Lower leg skin (tissue), 4 donors: ENCODE measurements around the gene DAB1. TPM values are rescaled to one million over a fixed set of nuclear protein-coding genes. Genes with fewer than 3 reads are reported as not detected.

Source experiments
- DNase-seq, 2 donors: peaks; one replicate each; pipeline ENCODE4 v3.0.0-alpha.2; 2019; ENCODE audit warnings: low spot score in 2 of 2
- H3K4me3 ChIP-seq: fragments of 200-600 bp; sonication (generic); 2 replicates; pipeline ENCODE4 v1.5.1; 2017; ENCODE audit warnings: mild to moderate bottlenecking, low read depth; ENCODE audit not compliant: poor library complexity, severe bottlenecking
- POLR2A ChIP-seq, 2 donors: fragments of 450-650 bp; IDR thresholded peaks; one replicate each; pipeline ENCODE4 v1.6.1; 2016 to 2017; ENCODE audit warnings: antibody characterized with exemption in 2 of 2, mild to moderate bottlenecking in 1 of 2, moderate library complexity in 1 of 2
- WGBS, 2 donors: methylation state at CpG; one replicate each; pipeline ENCODE4 v1.1.5; 2018; 5-methylcytosine and 5-hydroxymethylcytosine counted together
- intact Hi-C: fragments of 100-400 bp; cut with DNase I; formaldehyde crosslinking; loops from one replicate; pipeline ENCODE4 v1.15.0; 2023; ENCODE audit warnings: low total_unique reads
- total RNA-seq, 4 donors: library from RNA; depleted of rRNA; stranded (reverse); fragments of >200 nt; gene quantifications; one replicate each; pipeline ENCODE4 v1.1.0, GENCODE V29; 2016
- TF ChIP-seq, protein P1 (sequence below), 3 donors: fragments of 450-650 bp; IDR thresholded peaks; one replicate each; pipeline ENCODE4 v1.5.1; 2016; ENCODE audit warnings: antibody characterized with exemption in 3 of 3, mild to moderate bottlenecking in 3 of 3, moderate library complexity in 2 of 3

Gene DAB1
- total RNA-seq, 4 donors from 2014 or later = 0.58 TPM; not detected in 3

DNA sequence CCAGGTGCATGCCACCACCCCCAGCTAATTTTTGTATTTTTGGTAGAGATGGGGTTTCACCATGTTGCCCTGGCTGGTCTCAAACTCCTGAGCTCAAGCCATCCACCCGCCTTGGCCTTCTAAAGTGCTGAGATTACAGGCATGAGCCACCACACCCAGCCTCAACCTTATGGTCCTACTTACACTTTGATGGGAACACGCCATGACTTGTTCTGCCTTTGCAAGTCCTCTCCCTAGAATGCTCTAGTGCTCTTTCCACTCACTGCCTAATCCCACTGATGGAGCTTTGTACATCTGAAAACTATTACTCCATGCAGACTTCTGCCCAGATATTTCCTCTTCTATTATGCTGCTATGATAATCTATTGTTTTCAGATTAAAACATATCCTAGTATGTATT is 174.3 kb downstream of the DAB1 start:
- TF ChIP-seq POLR2A (IDR thresholded peaks at IDR 0.05) = no peak
- 42 to 51% methylated on average over 2 of the region's 2 CpGs for WGBS, 2 donors
- no peak for DNase-seq
- intact Hi-C loops = no loop called here
- no peak overlapping the region for H3K4me3 ChIP-seq

DNA sequence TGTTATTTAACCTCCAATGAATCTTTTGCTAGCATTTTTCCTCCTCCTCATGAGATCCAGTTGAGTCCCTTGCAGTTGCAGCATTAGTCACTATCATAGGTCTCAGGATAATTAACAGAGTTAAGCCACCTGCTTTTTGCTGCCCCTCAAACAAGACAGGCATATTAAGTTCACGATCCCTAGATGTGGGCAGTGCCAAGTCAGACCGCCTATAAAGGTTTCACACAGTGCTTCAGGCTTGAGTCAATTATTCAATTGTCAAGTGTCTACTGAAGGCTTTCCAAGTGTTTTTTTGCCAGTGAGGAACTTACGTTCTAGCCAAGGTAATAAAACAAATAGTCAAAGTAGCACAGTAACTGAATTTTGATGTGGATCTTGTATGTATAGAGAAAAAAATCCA is 175.0 kb downstream of the DAB1 start:
- TF ChIP-seq, protein P1, sequence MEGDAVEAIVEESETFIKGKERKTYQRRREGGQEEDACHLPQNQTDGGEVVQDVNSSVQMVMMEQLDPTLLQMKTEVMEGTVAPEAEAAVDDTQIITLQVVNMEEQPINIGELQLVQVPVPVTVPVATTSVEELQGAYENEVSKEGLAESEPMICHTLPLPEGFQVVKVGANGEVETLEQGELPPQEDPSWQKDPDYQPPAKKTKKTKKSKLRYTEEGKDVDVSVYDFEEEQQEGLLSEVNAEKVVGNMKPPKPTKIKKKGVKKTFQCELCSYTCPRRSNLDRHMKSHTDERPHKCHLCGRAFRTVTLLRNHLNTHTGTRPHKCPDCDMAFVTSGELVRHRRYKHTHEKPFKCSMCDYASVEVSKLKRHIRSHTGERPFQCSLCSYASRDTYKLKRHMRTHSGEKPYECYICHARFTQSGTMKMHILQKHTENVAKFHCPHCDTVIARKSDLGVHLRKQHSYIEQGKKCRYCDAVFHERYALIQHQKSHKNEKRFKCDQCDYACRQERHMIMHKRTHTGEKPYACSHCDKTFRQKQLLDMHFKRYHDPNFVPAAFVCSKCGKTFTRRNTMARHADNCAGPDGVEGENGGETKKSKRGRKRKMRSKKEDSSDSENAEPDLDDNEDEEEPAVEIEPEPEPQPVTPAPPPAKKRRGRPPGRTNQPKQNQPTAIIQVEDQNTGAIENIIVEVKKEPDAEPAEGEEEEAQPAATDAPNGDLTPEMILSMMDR (IDR thresholded peaks at IDR 0.05) = no peak
- no peak for TF ChIP-seq POLR2A (IDR thresholded peaks at IDR 0.05)
- no peak for DNase-seq
- intact Hi-C loops = no loop called here
- WGBS, 2 donors = 37 to 42% methylated on average over 3 of the region's 3 CpGs
- H3K4me3 ChIP-seq = no peak overlapping the region

DNA sequence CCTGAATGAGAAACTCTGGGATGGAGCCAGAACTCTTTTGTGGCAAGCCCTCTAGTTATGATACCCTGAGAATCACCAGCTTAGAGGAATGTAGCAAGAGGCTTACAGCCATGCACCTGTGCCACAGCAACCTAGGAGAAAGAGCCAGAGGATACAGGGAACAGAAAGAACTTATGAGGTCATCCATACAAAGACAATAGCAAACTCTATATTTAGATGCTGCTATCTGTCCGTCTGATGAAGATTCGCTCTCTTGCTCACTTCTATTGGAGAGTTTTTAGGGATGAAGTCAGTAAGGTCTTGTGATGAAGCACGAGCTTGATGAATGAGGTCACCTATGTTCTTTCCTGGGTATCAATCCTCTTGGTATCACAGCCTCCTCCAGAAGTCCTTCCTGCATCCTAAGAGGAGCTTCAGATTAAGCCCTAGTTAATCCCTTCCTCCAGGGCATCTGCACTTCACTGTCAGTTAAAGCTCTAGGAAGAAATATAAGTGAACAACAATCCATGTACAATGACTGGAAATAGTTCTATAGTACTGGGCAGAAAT is 185.6 kb downstream of the DAB1 start:
- no peak for TF ChIP-seq POLR2A (IDR thresholded peaks at IDR 0.05)
- TF ChIP-seq, protein P1 (IDR thresholded peaks at IDR 0.05) = no peak
- WGBS, 2 donors = 77 to 81% methylated on average over 3 of the region's 3 CpGs
- DNase-seq = no peak
- no peak overlapping the region for H3K4me3 ChIP-seq
- intact Hi-C loops = no loop called here

DNA sequence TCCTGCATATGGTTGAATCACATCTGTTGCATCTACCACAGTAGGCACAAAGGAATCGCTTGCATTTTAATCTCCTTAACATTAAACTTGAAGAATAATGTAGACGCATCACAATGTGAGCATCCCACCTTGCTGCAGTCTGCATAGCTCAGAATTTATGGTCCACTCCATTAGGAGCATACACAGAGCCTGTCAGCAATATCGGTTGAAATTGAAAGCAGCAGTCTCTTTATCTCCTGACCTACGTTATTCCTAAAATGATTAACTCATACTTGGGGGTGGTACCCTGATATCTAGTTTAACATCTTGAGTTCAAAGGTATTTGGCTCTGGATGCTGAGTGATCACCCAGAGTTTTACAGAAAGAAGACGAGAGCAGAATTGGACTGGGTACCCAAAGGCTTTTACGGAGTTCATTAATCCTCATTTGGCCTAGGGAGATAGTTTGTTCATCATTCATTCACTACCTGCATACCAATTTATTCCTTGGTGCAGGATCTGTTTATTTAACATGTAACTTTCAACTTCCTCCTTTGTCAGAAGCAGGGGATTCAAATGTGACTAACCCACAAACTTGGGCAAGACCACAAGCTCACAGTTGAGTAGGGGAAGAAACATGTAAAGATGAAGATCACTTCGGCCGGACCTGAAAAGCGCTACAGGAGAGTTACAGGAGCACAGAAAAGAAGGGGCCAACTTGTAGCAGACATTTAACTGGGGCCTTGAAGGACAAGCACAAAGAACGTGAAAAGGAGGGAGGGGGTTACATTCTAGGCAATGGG is 187.9 kb downstream of the DAB1 start:
- WGBS, 2 donors = 69 to 80% methylated on average over 10 of the region's 10 CpGs
- no peak for TF ChIP-seq POLR2A (IDR thresholded peaks at IDR 0.05)
- TF ChIP-seq, protein P1 (IDR thresholded peaks at IDR 0.05) = no peak
- intact Hi-C loops = no loop called here
- no peak for DNase-seq
- H3K4me3 ChIP-seq = no peak overlapping the region

DNA sequence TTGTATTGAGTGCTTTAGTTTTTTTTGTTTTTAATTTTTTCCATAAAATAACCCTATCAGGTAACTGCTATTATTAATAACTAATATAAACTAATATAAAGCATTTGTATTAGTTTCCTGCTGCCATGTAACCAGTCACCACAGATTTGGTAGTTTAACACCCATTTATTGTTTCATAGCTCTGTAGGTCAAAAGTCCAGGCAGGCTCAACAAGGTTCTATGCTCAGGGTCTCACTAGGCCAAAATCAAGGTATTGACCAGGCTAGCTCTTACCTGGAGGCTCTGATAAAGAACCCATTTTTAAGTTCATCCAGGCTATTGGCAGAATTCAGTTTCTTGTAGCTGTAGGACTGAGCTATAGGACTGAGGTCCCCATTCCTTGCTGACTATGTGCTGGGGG is 189.4 kb downstream of the DAB1 start:
- no peak for DNase-seq
- intact Hi-C loops = no loop called here
- no peak overlapping the region for H3K4me3 ChIP-seq
- TF ChIP-seq, protein P1 (IDR thresholded peaks at IDR 0.05) = no peak
- TF ChIP-seq POLR2A (IDR thresholded peaks at IDR 0.05) = no peak

DNA sequence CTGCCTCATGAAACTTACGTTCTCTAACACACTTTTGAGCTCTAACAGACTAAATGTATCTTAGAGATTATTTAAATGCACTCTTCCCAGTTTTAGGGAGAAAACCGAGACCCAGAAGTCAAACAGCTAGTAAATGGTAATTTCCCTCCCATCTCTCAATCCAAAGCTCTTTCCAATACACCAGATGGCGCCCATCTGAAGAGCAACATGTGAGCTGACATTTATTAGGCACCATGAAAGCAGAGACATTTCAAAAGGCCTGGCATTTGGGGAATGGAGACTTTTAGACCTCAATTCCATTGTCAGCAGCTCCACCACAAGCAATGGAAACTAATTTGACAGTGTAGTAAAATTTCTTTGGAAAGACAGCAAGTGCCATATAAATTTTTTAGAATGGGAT is 191.4 kb downstream of the DAB1 start:
- no peak overlapping the region for H3K4me3 ChIP-seq
- no peak for DNase-seq
- WGBS, 2 donors = 81 to 82% methylated on average over 3 of the region's 3 CpGs
- no peak for TF ChIP-seq POLR2A (IDR thresholded peaks at IDR 0.05)
- TF ChIP-seq, protein P1 (IDR thresholded peaks at IDR 0.05) = no peak
- intact Hi-C loops = no loop called here
